Measurements from ENCODE around the gene PRKACA. TPM values are rescaled to one million over a fixed set of nuclear protein-coding genes. Genes with fewer than 3 reads are reported as not detected.
A peak's percentile ranks its signal among the peaks of the same experiment; 100 is the strongest.

The PRKACA gene
- total RNA-seq, 3 donors from 2014 or later = 45.0 to 46.1 (median 45.3) TPM

GRCh38 chr19:14138576-14139265 is 21.2 kb upstream of the PRKACA start:
- H3K4me1 Mint-ChIP-seq (ENCODE audit: low read depth) = peaks cover 38% of the 10 kb centered on the region
- no peak for DNase-seq
- H3K4me3 Mint-ChIP-seq = peak overlapping the region; percentile 60
- H3K27me3 Mint-ChIP-seq (ENCODE audit: low read depth) = no peaks in the 10 kb centered on the region
- no peak for ATAC-seq
- H3K36me3 Mint-ChIP-seq (ENCODE audit: insufficient read depth) = peaks cover 7% of the 10 kb centered on the region
- H3K9me3 Mint-ChIP-seq = no peaks in the 10 kb centered on the region

- ATAC-seq (peak; percentile 83 to 87), DNase-seq (peak; percentile 95)
- peak within 1 kb of the TSS; percentile 85 for H3K4me3 Mint-ChIP-seq
- peaks cover 5% of the 10 kb centered on the region for H3K36me3 Mint-ChIP-seq (ENCODE audit: insufficient read depth)
- H3K4me1 Mint-ChIP-seq (ENCODE audit: low read depth) = peaks cover 29% of the 10 kb centered on the region
- no peaks in the 10 kb centered on the region for H3K27me3 Mint-ChIP-seq (ENCODE audit: low read depth)
- no peaks in the 10 kb centered on the region for H3K9me3 Mint-ChIP-seq
Observed at GRCh38 chr19:14136509-14137281, 19.1 kb upstream of the PRKACA start, which contains the start of gene ASF1B. Gene ASF1B (minus strand): TSS chr19:14136589. CDS start chr19:14136456, 133 bp downstream.

GRCh38 chr19:14135985-14136508 is 18.5 kb upstream of the PRKACA start:
- no peaks in the 10 kb centered on the region for H3K27me3 Mint-ChIP-seq (ENCODE audit: low read depth)
- DNase-seq = no peak
- peaks cover 5% of the 10 kb centered on the region for H3K36me3 Mint-ChIP-seq (ENCODE audit: insufficient read depth)
- no peaks in the 10 kb centered on the region for H3K9me3 Mint-ChIP-seq
- H3K4me1 Mint-ChIP-seq (ENCODE audit: low read depth) = peaks cover 23% of the 10 kb centered on the region
- peak overlapping the region; percentile 85 for H3K4me3 Mint-ChIP-seq
- peak in 1 of 2 donors; percentile 1 for ATAC-seq

- Mint-ChIP-seq H3K27me3 (ENCODE audit: low read depth) (no peaks in the 10 kb centered on the region), H3K4me3 (peak overlapping the region; percentile 85), H3K36me3 (ENCODE audit: insufficient read depth) (peaks cover 5% of the 10 kb centered on the region), H3K9me3 (no peaks in the 10 kb centered on the region), H3K4me1 (ENCODE audit: low read depth) (peaks cover 21% of the 10 kb centered on the region)
- DNase-seq = no peak
- ATAC-seq = no peak
Observed at GRCh38 chr19:14135355-14135754, 17.8 kb upstream of the PRKACA start.

GRCh38 chr19:14127929-14128509 is 10.5 kb upstream of the PRKACA start:
- DNase-seq (no peak), ATAC-seq (no peak)
- H3K4me3 Mint-ChIP-seq = no peak overlapping the region
- no peaks in the 10 kb centered on the region for H3K9me3 Mint-ChIP-seq
- no peaks in the 10 kb centered on the region for H3K4me1 Mint-ChIP-seq (ENCODE audit: low read depth)
- no peaks in the 10 kb centered on the region for H3K36me3 Mint-ChIP-seq (ENCODE audit: insufficient read depth)
- H3K27me3 Mint-ChIP-seq (ENCODE audit: low read depth) = no peaks in the 10 kb centered on the region

- Mint-ChIP-seq H3K4me3 (no peak overlapping the region), H3K4me1 (ENCODE audit: low read depth) (no peaks in the 10 kb centered on the region), H3K36me3 (ENCODE audit: insufficient read depth) (no peaks in the 10 kb centered on the region), H3K27me3 (ENCODE audit: low read depth) (no peaks in the 10 kb centered on the region), H3K9me3 (no peaks in the 10 kb centered on the region)
- DNase-seq = no peak
- no peak for ATAC-seq
Observed at GRCh38 chr19:14127176-14127575, 9.6 kb upstream of the PRKACA start.

- Mint-ChIP-seq H3K27me3 (ENCODE audit: low read depth) (no peaks in the 10 kb centered on the region), H3K4me1 (ENCODE audit: low read depth) (peaks cover 9% of the 10 kb centered on the region), H3K36me3 (ENCODE audit: insufficient read depth) (no peaks in the 10 kb centered on the region), H3K9me3 (no peaks in the 10 kb centered on the region), H3K4me3 (no peak overlapping the region)
- ATAC-seq (no peak), DNase-seq (no peak)
Observed at GRCh38 chr19:14122924-14123323, 5.4 kb upstream of the PRKACA start.

GRCh38 chr19:14120497-14120780 is 2.9 kb upstream of the PRKACA start:
- Mint-ChIP-seq H3K9me3 (no peaks in the 10 kb centered on the region), H3K27me3 (ENCODE audit: low read depth) (no peaks in the 10 kb centered on the region), H3K36me3 (ENCODE audit: insufficient read depth) (no peaks in the 10 kb centered on the region), H3K4me1 (ENCODE audit: low read depth) (peaks cover 23% of the 10 kb centered on the region), H3K4me3 (no peak overlapping the region)
- DNase-seq (no peak), ATAC-seq (no peak)

GRCh38 chr19:14119644-14120496 is 2.3 kb upstream of the PRKACA start:
- H3K36me3 Mint-ChIP-seq (ENCODE audit: insufficient read depth) = no peaks in the 10 kb centered on the region

GRCh38 chr19:14119146-14119545 is 1.6 kb upstream of the PRKACA start:
- ATAC-seq (no peak), DNase-seq (no peak)
- H3K9me3 Mint-ChIP-seq = no peaks in the 10 kb centered on the region
- H3K4me3 Mint-ChIP-seq = peak overlapping the region; percentile 92
- no peaks in the 10 kb centered on the region for H3K27me3 Mint-ChIP-seq (ENCODE audit: low read depth)
- peaks cover 31% of the 10 kb centered on the region for H3K4me1 Mint-ChIP-seq (ENCODE audit: low read depth)
- no peaks in the 10 kb centered on the region for H3K36me3 Mint-ChIP-seq (ENCODE audit: insufficient read depth)

More at GRCh38 chr19:14119644-14120496, 2.3 kb upstream of the PRKACA start:
- DNase-seq (no peak), ATAC-seq (no peak)
- H3K9me3 Mint-ChIP-seq = no peaks in the 10 kb centered on the region
- H3K4me3 Mint-ChIP-seq = no peak overlapping the region
- H3K4me1 Mint-ChIP-seq (ENCODE audit: low read depth) = peaks cover 27% of the 10 kb centered on the region
- H3K27me3 Mint-ChIP-seq (ENCODE audit: low read depth) = no peaks in the 10 kb centered on the region

GRCh38 chr19:14118165-14119051 is 846 bp upstream of the PRKACA start:
- Mint-ChIP-seq H3K4me3 (peak overlapping the region; percentile 92), H3K27me3 (ENCODE audit: low read depth) (no peaks in the 10 kb centered on the region), H3K4me1 (ENCODE audit: low read depth) (peaks cover 35% of the 10 kb centered on the region), H3K9me3 (no peaks in the 10 kb centered on the region), H3K36me3 (ENCODE audit: insufficient read depth) (no peaks in the 10 kb centered on the region)
- no peak for DNase-seq
- no peak for ATAC-seq

GRCh38 chr19:14116918-14117578 is 514 bp downstream of the PRKACA start:
- ATAC-seq (peak; percentile 3), DNase-seq (no peak)
- Mint-ChIP-seq H3K9me3 (no peaks in the 10 kb centered on the region), H3K4me3 (peak overlapping the region; percentile 90), H3K27me3 (ENCODE audit: low read depth) (no peaks in the 10 kb centered on the region), H3K4me1 (ENCODE audit: low read depth) (peaks cover 39% of the 10 kb centered on the region), H3K36me3 (ENCODE audit: insufficient read depth) (no peaks in the 10 kb centered on the region)

GRCh38 chr19:14116525-14116917 is 1.0 kb downstream of the PRKACA start:
- H3K4me1 Mint-ChIP-seq (ENCODE audit: low read depth) = peaks cover 44% of the 10 kb centered on the region
- no peak for DNase-seq
- peak overlapping the region; percentile 90 for H3K4me3 Mint-ChIP-seq
- ATAC-seq = no peak
- no peaks in the 10 kb centered on the region for H3K27me3 Mint-ChIP-seq (ENCODE audit: low read depth)
- H3K9me3 Mint-ChIP-seq = no peaks in the 10 kb centered on the region
- H3K36me3 Mint-ChIP-seq (ENCODE audit: insufficient read depth) = no peaks in the 10 kb centered on the region
